Anterior cingulate cortex (tissue), 58 donors: ENCODE data around the gene MRPL43.
A peak's percentile ranks its signal among the peaks of the same experiment; 100 is the strongest.

Experiments used
- DNase-seq, 58 donors: peaks; one replicate each; lab custom pipeline; 2025; lab: John Stamatoyannopoulos, UW

MRPL43 gene

DNA sequence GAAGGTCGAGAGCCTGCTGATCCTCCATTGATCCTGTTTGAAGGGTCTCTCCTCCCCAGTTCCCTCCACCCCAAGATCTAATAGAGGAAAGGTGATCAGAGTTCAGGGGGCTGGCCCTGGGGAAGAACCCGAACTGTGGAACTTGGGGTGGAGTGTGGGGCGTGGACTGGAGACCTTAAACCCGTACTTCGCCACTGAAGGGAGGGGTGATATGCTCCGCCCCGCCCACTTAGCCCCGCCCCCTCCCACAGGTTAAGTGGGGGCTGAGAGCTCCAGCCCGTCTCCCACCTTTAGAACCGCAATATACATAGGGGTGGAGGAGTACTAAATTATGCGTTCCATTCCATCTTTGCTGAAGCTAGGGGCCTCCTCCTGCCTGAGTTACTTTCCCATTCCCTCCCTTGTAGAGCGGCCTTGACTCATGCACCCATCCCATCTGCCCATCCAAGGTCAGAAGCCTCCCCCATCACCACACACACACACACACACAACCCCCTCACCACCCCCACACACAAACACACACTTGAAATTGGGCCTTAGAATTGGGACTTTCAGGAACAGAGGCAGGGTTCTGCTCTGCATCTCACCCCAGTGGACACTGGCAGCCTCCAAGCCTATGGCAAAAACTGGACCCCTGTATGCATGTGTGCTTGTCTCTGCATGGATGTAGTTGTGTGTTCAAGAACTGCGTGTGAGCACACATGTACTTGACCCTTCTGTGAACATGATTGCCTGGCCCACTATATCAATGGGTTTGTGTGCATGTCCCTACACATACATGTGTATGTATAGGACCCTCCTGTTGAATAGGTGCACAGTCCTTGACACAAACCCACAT is 17.0 kb downstream of the MRPL43 start:
- DNase-seq: no peak

GRCh38 chr10:100969187-100970075 is 17.9 kb downstream of the MRPL43 start, which contains the start of gene SEMA4G:
TSS of gene SEMA4G (plus strand) at chr10:100969504. CDS start at chr10:100972913, 3,409 bp downstream.
- peak in 15 of 58 donors; percentile 13 to 46 (median 22) for DNase-seq

DNA sequence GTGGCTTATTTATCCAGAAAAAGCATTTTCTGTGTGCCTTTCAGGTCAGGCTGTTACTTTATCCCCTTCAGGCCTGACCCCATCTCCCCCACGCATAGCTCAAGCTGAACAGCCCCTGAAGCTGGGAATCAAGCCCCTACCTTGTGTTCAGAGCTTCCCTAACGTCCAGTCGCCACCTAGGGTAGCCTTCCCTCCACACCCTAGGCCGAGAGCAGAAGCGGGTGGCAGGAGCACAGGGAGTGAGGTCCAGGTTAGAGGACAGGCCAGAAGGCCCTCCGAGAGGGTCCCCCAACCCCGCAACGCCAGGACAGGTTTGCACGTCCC is 18.5 kb downstream of the MRPL43 start:
- no peak for DNase-seq

DNA sequence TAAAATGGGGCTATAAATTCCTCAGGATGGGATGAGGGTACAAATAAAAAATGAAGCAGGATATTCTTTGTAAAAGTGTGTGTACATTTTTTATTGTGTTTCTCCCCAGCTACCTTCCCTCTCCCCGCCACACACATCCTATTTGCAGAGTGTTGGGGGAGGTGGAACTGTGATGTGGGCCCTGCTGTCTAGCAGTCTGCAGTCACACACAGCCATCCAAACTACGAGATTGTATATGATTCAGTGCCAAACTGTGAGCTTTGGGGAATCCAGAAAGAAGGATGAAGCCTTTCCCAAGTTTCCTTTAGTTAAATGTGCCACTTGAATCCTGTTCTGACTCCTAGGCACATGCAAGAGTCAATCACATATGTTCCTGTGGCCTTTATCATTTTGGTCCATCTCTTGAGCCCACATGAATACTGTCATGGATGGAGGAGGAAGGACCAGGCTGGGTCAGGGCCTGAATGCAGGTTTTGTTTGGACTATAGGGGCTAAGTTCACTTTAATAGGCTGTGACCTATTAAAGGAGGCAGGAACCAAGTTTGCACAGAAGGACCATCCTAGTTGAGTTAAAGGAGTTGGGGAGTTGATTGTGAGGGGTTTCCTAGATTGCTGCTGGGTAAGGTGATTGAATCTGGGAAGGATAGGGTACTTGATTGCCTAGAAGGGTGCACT is 19.1 kb downstream of the MRPL43 start:
- DNase-seq: peak in 10 of 58 donors; percentile 1 to 37 (median 18)

- no peak for DNase-seq
These were observed 20.0 kb downstream of the MRPL43 start for GRCh38 chr10:100967332-100967731.

DNA sequence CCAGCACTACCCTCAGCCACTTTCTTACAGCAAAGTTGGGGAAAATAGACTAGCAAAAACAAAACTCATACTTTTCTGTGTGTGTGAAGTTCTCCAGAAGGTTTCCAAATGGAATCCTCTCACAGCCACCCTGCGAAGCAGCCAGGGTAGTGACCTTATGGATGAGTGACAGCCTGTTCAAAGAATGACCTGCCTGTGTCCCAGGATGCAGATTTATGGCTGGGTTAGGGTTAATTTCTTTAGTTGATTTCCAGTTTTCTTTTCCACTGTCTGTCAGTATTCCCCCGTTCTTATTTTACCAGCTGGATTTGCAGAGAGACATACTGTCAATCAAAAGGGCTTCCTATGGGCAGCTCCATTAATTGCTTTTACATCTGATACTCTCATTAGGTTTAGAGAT is 20.4 kb downstream of the MRPL43 start:
- DNase-seq: no peak

GRCh38 chr10:100965820-100966219 is 21.5 kb downstream of the MRPL43 start:
- DNase-seq: no peak

GRCh38 chr10:100963826-100964225 is 23.5 kb downstream of the MRPL43 start:
- no peak for DNase-seq

GRCh38 chr10:100962351-100963080 is 24.8 kb downstream of the MRPL43 start:
- no peak for DNase-seq

DNA sequence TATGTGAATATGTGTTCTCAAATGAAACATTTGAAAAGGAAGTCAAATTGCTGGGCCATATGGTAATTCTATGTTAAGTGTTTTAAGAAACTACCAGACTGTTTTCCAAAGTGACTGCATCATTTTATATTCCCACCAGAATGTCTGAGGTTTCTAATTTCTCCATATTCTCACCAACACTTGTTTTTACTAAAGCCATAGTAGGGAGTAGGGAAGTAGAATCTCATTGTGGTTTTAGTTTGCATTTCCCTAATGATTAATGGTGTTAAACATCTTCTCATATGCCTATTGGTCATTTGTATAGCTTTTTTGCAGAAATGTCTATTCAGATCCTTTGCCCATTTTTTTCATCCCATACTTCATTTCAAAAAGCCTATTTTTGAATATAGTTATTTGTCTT is 27.0 kb downstream of the MRPL43 start:
- no peak for DNase-seq

DNA sequence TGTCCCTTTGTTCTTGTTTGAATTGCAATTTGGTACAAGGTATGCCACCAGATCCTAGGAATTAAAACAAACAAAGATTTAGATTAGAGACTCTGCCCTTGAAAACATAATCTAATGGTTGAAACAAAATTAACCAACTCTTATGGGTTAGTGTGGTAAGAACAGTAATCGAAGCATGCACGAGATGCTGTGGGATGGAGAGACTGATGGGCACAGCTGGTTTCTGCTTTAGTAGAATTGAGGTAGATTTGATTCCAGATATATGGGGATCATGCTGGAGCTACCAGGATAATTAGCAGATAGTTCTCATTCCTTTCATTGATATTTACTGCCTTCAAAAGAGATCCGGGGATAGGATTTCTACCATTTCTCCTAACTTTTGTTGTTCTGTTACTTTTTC is 38.4 kb downstream of the MRPL43 start:
- DNase-seq: no peak

DNA sequence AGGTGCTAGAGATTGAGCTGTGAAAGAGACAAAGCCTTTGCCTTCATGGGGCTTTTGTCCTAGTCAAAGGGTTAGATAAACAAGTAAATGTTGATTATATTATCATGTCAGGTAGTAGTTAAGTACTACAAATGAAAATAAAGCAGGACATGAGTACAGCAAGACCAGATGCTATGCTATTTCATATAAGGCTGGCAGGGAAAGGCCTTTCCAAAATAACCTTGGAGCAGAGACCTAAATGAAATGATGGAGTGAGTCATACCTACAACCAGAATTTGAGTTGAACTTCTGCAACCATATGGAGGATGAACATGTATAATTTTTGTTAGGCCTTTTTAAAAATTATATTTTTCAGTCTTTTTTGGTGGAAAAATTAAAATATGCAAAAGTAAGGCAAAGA is 41.5 kb downstream of the MRPL43 start:
- DNase-seq: peak in 1 of 58 donors; percentile 2

DNA sequence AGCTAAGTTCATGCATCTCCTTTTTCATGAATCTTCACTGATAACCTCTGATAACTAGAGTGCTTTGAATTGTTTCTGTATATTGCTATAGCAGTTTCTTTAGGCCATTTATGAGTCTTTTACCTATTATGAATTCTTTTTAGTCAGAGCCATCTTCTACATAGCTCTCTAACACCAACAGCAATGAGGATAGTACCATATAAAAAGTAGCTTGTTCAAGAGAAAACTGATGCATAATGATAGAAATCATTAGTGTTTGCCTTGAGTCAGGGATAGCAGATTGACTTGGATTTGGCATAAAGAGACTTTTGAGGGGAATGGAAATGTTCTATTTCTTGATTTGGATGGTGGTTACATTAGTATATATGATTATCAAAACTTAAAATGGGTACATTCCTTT is 43.8 kb downstream of the MRPL43 start:
- no peak for DNase-seq

GRCh38 chr10:100942229-100942628 is 45.1 kb downstream of the MRPL43 start:
- DNase-seq: no peak

GRCh38 chr10:100939763-100940344 is 47.4 kb downstream of the MRPL43 start:
- DNase-seq: no peak
